GM04504 (cell line): ENCODE measurements around the gene LMF1.
A peak's percentile ranks its signal among the peaks of the same experiment; 100 is the strongest.

ENCODE experiments used
- DNase-seq: peaks from one replicate; pipeline ENCODE4 v3.0.0-alpha.2; 2012; ENCODE audit warnings: low read depth

Gene LMF1

GRCh38 chr16:813204-813915 lies 157.4 kb downstream of the LMF1 start:
- DNase-seq: no peak

GRCh38 chr16:808085-808386 lies 162.7 kb downstream of the LMF1 start:
- DNase-seq: no peak

- peak; percentile 81 for DNase-seq
These were observed 163.3 kb downstream of the LMF1 start for GRCh38 chr16:807347-808084.

- DNase-seq: no peak
These were observed 165.3 kb downstream of the LMF1 start for GRCh38 chr16:805474-805873.

DNA sequence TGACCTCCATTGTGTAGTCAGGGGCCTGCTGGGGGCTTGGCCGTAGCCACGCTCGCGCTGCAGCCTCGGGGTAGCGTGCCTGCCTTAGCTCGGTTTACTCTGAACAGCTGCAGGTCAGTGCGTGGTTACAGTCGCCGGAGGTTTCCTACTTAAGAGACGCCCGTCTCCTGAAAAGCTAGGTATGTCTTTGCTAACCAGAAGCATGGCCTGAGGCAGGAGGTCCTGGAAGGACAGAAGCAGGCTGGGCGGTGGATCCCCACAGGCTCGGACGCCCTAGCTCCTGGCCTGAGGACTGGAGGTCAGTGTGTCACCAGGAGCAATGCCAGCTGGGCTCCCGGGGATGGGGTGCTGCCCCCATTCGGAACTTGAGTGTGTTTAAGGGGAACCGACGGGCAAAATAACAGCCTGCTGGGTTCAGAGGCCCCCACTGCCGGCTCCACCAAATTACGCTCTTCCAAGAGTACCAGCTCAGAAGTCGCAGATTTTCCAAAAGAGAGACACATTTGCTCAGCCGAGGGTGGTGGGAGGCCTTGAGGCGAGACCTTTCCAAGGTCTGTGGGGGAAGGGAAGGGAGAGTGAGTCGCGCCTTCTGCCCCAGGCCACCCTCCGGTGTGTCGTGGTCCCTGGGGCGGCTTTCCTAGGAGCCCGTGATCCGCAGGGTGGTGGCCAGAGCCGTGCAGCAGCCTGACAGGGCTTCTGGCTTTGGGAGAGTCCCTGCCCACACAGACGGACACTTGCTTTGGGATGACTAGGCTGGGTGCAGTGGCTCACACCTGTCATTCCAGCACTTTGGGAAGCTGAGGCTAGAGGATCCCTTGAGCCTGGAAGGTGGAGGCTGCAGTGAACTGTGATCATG lies 166.4 kb downstream of the LMF1 start:
- DNase-seq: no peak

DNA sequence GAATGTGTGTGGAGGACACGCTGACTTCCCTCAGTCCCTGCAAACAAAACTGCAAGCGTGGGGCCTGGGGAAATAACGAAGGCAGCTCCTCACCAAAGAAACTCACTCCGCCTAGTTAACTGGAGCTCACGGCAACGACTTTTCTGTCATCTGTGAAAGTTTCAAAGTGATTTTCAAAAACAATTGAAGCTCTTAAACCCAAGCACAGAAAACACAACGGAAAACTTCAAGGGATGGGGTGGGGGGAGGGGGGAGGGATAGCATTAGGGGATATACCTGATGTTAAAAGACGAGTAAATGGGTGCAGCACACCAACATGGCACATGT lies 167.1 kb downstream of the LMF1 start:
- DNase-seq: no peak
